ENCODE measurements around the gene VPS26C.

Gene VPS26C

GRCh38 chr21:37269481-37269880 is 2.3 kb upstream of the VPS26C start:
- TF ChIP-seq CTCF (IDR thresholded peaks at IDR 0.05) = no peak

GRCh38 chr21:37268186-37268503 is 1.0 kb upstream of the VPS26C start:
- no peak for TF ChIP-seq CTCF (IDR thresholded peaks at IDR 0.05)

GRCh38 chr21:37266515-37267221 is 466 bp downstream of the VPS26C start:
- no peak for TF ChIP-seq CTCF (IDR thresholded peaks at IDR 0.05)

GRCh38 chr21:37264808-37265207 is 2.3 kb downstream of the VPS26C start:
- TF ChIP-seq CTCF (IDR thresholded peaks at IDR 0.05) = no peak

- no peak for TF ChIP-seq CTCF (IDR thresholded peaks at IDR 0.05)
These were observed 3.1 kb downstream of the VPS26C start for GRCh38 chr21:37263827-37264600.

- TF ChIP-seq CTCF (IDR thresholded peaks at IDR 0.05) = no peak
These were observed 7.7 kb downstream of the VPS26C start for GRCh38 chr21:37259426-37259825.

- no peak for TF ChIP-seq CTCF (IDR thresholded peaks at IDR 0.05)
These were observed 8.9 kb downstream of the VPS26C start for GRCh38 chr21:37257967-37258877.

Data from LNCAP (cell line).